NCI-H1105 treated with DMSO at 0.1 percent for 48 hours (cell line): ENCODE data around the gene SLC29A4.

Source experiments
- DNase-seq: peaks from one replicate; lab custom pipeline; 2025; lab: John Stamatoyannopoulos, UW

SLC29A4 gene

DNA sequence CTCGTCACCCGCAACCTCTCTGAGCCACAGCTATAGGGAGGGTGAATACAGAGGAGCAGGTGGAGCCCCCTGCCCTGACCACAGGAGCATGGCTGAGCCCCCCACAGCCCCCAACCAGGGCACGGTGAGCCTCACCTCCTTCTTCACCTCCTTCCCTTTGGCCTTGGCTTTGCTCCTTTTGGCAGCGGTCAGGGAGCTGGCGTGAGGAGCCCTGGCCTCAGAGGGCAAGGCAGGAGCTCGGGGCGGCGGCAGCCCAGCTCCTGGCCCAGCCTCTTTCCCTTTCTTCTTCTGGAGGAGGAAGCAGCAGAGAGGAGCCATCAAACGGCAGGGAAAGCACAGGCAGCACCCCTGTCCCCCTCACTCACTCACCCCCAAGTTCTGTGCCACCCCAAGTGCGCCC is 42.2 kb downstream of the SLC29A4 start:
- no peak for DNase-seq

- DNase-seq = no peak
Observed at GRCh38 chr7:5330288-5330687, 47.5 kb downstream of the SLC29A4 start.

DNA sequence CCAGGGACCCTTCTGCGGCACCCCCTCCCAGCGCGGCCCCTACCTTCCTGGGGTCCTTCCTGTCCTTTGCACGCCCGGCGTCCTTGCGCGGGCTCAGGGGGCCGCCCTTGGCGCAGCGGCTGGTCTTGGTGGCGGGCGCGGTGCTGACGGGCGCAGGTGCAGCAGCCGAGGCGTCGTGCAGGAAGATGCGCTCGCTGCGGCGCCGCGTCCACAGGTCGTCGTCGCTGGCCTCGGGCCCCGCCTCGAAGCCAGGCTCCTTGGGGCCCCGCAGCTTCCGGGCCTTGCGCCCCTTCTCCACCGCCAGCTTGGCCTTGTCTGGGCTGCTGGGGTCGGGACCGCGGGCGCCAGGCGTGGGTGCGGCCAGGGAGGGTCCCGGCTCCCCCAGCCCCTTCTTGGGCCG is 49.8 kb downstream of the SLC29A4 start:
- DNase-seq = no peak

- DNase-seq = no peak
Observed at GRCh38 chr7:5333121-5334045, 50.6 kb downstream of the SLC29A4 start.

GRCh38 chr7:5334671-5335070 is 51.9 kb downstream of the SLC29A4 start:
- DNase-seq = no peak

DNA sequence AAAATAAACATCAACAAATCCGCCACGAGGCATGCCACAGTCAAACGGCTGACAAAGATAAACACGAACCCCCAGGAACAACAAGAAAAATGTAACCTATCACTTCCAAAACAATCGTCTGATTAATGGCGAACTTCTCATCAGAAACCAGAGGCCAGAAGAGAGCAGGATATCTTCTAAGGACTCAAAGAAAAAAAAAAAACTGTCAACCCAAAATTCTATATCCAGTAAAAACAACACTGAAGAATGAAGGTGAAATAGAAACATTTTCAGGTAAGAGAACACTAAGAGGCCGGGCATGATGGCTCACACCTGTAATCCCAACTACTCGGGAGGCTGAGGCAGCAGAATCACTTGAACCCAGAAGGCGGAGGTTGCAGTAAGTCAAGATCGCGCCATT is 54.3 kb downstream of the SLC29A4 start:
- no peak for DNase-seq

DNA sequence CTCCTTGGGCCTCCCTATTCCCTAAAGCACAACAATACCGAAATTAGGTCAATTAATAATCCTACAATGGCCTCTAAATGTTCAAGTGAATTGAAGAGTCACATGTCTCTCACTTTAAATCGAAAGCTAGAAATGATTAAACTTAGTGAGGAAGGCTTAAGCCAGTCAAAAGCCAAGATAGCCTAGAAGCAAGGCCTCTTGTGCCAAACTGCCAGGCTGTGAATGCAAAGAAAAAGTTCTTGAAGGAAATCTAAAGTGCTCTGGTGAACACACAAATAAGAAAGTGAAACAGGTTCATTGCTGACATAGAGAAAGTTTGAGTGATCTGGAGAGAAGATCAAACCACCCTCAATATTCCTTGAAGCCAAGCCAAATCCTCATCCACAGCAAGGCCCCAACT is 57.2 kb downstream of the SLC29A4 start:
- no peak for DNase-seq

GRCh38 chr7:5342631-5343030 is 59.9 kb downstream of the SLC29A4 start:
- DNase-seq = no peak

GRCh38 chr7:5343884-5344283 is 61.1 kb downstream of the SLC29A4 start:
- DNase-seq = no peak

DNA sequence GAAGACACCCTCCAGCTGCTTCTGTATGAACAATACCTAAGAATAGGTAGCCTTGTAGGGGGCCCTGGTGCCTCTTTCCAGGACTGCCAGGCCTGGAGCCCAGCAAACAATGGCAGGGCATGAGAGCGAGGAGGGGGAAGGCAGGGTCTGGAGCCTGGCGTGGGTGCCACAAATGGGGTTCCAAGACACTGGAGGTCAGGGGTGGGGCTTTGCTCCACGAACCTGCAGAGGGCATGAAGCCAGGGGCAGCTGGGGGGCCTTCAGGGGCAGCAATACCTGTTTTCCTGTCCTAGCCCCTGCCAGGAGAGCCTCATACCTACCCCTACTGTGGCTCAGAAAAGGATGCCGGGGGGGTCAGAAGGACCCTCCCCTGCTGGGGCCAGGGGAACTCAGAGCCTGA is 61.6 kb downstream of the SLC29A4 start:
- DNase-seq = no peak

- no peak for DNase-seq
Observed at GRCh38 chr7:5345171-5345570, 62.4 kb downstream of the SLC29A4 start.

GRCh38 chr7:5345671-5346070 is 62.9 kb downstream of the SLC29A4 start:
- no peak for DNase-seq

DNA sequence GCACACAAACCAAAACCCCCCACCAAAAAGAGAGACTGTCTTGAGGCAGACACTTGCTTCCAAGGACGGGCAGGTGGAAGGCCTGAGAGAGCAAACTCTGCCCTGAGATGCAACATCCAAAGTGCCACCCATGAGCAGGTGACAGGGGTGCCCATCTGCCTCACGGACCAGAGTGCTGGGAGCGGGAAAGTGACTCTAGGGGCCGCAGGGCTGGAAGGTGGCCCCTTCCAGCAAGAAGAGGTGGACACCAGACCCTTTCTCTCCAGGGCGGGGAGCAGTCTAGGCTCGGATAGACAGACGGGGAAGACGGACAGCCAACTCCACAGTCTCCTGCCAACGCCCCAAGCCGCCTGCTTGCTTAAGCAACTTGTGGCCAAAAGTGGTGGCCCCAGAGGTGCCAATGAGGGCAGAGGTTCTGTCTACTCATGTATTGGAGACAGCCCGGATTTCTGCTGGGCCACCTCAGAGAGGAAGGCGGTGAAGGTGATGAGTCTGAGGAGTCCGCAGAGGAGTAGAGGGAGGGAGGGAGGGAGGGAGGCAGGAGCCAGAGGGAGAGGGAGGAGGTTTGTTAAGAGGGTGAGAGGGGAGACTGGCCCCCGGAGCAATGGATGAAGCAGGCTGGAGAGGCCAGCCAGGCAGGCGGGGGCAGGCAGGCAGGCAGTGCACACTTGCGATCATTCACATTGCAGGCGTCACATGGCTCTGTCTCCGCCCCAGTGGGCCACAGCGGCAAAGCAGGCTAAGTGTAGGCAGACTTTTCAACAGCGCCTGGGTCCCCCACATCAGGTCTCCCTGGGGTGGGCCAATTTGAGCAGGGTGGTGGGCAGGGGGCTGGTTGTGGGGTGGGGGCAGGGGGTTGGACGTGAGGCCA is 65.6 kb downstream of the SLC29A4 start:
- DNase-seq = no peak

DNA sequence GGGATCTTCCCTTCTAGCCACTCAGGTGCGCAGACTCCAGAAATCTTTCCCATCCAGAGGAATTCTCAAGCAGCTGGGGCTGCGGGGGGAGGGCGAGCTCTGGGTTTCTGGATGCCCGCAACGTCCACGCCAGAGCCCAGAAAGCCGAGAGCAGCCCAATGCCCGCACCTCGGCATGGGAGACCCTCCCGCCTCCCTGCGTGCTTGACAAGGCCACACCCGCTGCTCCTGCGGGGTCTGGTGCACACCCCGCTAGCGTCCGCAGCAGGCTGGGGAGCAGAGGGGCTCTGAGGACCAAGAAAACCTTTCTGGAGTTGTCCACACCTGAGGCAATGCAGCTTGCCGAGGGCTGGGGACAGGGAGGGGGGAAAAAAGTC is 66.2 kb downstream of the SLC29A4 start:
- no peak for DNase-seq

DNA sequence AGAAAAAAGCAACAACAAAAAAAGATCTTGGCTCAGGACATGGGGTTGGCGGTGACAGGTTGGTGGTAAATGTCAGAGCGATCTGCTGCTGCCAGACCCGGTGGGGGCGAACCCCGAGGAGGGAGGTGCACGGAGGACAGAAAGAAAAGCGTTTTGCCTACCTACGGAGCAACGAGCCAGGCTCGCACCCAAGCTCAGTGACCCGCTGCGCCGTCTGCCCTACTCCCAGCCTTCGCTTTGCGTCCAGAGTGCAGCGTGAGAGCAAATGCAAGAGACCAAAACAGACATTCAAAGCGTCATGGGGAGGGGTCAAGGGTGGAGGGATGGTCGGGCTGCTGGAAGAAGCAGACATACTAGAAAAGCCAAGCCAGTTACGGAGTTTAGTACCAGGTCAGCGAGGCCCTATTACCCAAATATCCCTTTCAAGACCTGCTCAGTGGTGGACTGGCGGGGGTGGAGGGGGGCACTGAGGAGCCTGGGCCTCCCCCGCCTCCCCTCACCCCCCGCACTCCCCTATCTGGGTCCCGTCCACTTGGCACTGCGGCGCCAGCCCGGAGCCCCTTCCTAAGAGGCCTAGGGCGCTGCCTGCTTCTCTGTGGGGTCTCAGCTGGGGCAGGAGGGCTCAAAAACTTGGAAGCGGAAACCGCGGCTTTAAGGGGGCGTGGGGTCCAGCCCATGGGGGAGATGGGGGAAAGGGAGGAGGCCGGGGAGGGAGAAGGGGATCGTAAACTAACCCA is 66.9 kb downstream of the SLC29A4 start:
- DNase-seq = no peak

DNA sequence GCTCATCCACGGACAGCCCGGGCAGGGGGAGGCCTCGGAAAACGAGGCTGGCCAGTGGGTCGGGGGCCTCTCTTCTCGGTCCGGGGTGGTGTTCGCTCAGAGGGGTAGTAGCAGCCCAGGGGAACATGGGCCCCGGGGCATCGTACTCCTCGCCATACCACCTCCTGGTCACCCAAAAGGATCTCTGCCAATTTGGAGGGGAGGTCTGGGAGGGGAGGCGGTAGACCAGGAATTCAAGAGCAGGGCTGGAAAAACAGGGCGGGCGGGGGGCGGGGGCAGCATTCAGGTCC is 67.4 kb downstream of the SLC29A4 start:
- no peak for DNase-seq

GRCh38 chr7:5350600-5351385 is 68.0 kb downstream of the SLC29A4 start:
- no peak for DNase-seq

DNA sequence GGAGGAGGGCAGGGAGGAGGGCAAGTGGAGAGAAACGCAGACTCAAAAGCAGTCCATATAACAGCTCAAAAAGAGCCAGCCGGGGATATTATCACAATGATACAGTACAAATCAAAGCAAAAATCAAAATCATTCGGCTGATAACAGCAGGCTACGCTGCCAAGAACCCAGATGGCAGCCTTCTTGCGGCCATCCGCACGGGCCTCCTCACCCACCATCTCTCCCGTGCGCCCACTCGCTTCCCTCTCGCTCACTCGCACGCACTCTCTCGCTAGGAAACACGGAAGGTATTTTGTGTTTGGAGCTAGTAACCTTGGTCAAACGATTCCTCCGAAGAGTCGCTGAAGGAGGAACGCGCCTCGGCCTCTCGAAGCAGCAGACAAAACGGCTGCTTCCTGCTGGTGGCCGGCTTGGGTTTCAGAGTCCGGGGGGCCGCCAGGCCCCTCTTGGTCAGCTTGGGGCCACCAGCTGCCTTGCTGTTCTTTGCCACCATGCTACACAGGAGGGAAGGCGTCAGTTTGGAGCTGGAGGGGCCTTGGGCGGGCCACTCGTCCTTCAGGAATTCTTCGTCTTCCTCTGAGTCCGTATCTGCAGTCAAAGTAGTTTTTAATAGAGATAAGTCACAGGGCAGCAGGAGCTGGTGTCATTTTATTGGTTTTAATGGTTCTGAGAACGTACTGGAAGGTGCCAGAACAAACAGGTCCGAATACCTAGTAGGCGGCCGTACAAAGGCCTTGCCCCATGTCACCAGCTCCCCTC is 68.9 kb downstream of the SLC29A4 start:
- no peak for DNase-seq

DNA sequence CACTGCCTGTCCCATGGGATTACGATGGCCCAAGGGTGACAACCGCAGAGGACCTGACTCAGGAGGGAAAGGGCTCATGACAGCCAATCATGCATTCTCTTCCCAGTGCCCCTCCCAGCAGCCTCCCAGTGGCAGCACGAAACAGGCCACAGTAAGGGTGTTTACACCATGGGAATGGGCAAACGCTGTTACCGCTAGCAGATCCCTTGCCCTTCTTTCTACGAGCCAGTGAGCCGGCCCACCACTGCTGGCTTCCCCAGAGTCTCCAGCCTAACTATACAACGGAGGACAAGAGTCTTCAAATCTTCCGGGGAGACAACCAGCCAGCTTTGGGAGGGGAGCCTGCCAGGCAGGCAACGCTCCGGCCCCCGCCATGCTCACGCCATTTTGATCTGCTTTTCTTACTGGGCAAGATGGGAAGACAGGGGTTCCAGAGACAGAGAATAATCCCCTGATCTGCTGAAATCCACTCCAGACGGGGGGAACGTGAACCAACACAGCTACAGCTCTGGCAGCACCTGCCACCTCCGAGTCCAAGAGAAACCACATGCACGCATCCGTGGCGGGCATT is 69.8 kb downstream of the SLC29A4 start:
- DNase-seq = no peak

GRCh38 chr7:5354460-5355232 is 71.9 kb downstream of the SLC29A4 start:
- DNase-seq = no peak
